Mesenchymal stem cell (in vitro differentiated cells and primary cell): Measurements from ENCODE around the gene APEX1.

Source experiments
- DNase-seq: peaks from one replicate; pipeline ENCODE4 v3.0.0-alpha.2; 2013
- H2AFZ ChIP-seq: one replicate; pipeline ENCODE4 v1.6.1; 2013; ENCODE audit warnings: low read depth, mild to moderate bottlenecking, control low read depth, inconsistent platforms, low read length, moderate library complexity
- H2AK5ac ChIP-seq: 2 replicates; pipeline ENCODE4 v1.6.1; 2013; ENCODE audit warnings: low read length, moderate library complexity, mild to moderate bottlenecking, inconsistent platforms; ENCODE audit not compliant: severe bottlenecking
- H2BK120ac ChIP-seq: one replicate; pipeline ENCODE4 v1.6.1; 2013; ENCODE audit warnings: low read depth, mild to moderate bottlenecking, inconsistent platforms, low read length, moderate library complexity
- H2BK12ac ChIP-seq, 2 experiments: one replicate each; pipeline ENCODE4 v1.6.1; 2013; ENCODE audit warnings: inconsistent platforms in 2 of 2, low read length in 2 of 2, mild to moderate bottlenecking in 2 of 2, moderate library complexity in 2 of 2, control low read depth in 1 of 2
- H2BK15ac ChIP-seq: one replicate; pipeline ENCODE4 v1.6.1; 2013; ENCODE audit warnings: mild to moderate bottlenecking, low read depth, inconsistent platforms; ENCODE audit not compliant: poor library complexity, severe bottlenecking
- H2BK5ac ChIP-seq: 2 replicates; pipeline ENCODE4 v1.6.1; 2013; ENCODE audit warnings: low read depth, mild to moderate bottlenecking, low read length, control low read depth, inconsistent platforms; ENCODE audit not compliant: poor library complexity, severe bottlenecking
- H3K14ac ChIP-seq, 2 experiments: one replicate each; pipeline ENCODE4 v1.6.1; 2013; ENCODE audit warnings: inconsistent platforms in 2 of 2, low read length in 2 of 2, control low read depth in 1 of 2, mild to moderate bottlenecking in 1 of 2, moderate library complexity in 1 of 2
- H3K18ac ChIP-seq, 2 experiments: one replicate each; pipeline ENCODE4 v1.6.1; 2013; ENCODE audit warnings: inconsistent platforms in 2 of 2, low read length in 2 of 2, control low read depth in 1 of 2, low read depth in 1 of 2, mild to moderate bottlenecking in 1 of 2
- H3K23ac ChIP-seq, 2 experiments: one replicate each; pipeline ENCODE4 v1.6.1; 2013; ENCODE audit warnings: inconsistent platforms in 2 of 2, low read length in 2 of 2, mild to moderate bottlenecking in 2 of 2, moderate library complexity in 2 of 2, control low read depth in 1 of 2
- H3K27ac ChIP-seq: 2 replicates; pipeline ENCODE4 v1.5.1; 2013; ENCODE audit warnings: mild to moderate bottlenecking, moderate library complexity, low read length, control low read depth, inconsistent platforms; ENCODE audit not compliant: poor library complexity, severe bottlenecking
- H3K27me3 ChIP-seq, 2 experiments: 2 replicates each; pipeline versions ENCODE4 v1.6.1 to v1.7.0; 2013; ENCODE audit warnings: low read length in 2 of 2, mild to moderate bottlenecking in 2 of 2, moderate library complexity in 2 of 2, control low read depth in 1 of 2, inconsistent platforms in 1 of 2; ENCODE audit not compliant: control insufficient read depth in 1 of 2, insufficient read depth in 1 of 2
- H3K36me3 ChIP-seq, 2 experiments: 2 replicates each; pipeline versions ENCODE4 v1.6.1 to v1.7.0; 2013; ENCODE audit warnings: low read length in 2 of 2, control low read depth in 1 of 2, inconsistent platforms in 1 of 2, low read depth in 1 of 2, mild to moderate bottlenecking in 1 of 2; ENCODE audit not compliant: insufficient read depth in 2 of 2, control insufficient read depth in 1 of 2
- H3K4ac ChIP-seq, 2 experiments: one replicate each; pipeline ENCODE4 v1.6.1; 2013; ENCODE audit warnings: inconsistent platforms in 2 of 2, low read length in 2 of 2, mild to moderate bottlenecking in 2 of 2, moderate library complexity in 2 of 2, control low read depth in 1 of 2, low read depth in 1 of 2
- H3K4me1 ChIP-seq: 2 replicates; pipeline ENCODE4 v1.6.1; 2013; ENCODE audit warnings: low read depth, low read length, control low read depth; ENCODE audit not compliant: control insufficient read depth, insufficient read depth
- H3K4me2 ChIP-seq: 2 replicates; pipeline ENCODE4 v1.6.1; 2013; ENCODE audit warnings: low read length, mild to moderate bottlenecking, inconsistent platforms; ENCODE audit not compliant: poor library complexity, severe bottlenecking
- H3K4me3 ChIP-seq, 2 experiments: 2 replicates each; pipeline versions ENCODE4 v1.5.1 to v1.7.0; 2013; ENCODE audit warnings: low read length in 2 of 2, mild to moderate bottlenecking in 2 of 2, control low read depth in 1 of 2, low read depth in 1 of 2; ENCODE audit not compliant: insufficient read depth in 1 of 2
- H3K79me1 ChIP-seq: replicated peaks from 2 replicates; pipeline ENCODE4 v1.6.1; 2013; ENCODE audit warnings: mild to moderate bottlenecking, control low read depth, low read length, inconsistent platforms; ENCODE audit not compliant: poor library complexity, severe bottlenecking
- H3K9ac ChIP-seq: 2 replicates; pipeline ENCODE4 v1.7.0; 2013; ENCODE audit warnings: mild to moderate bottlenecking, low read length, moderate library complexity
- H3K9me3 ChIP-seq: 2 replicates; pipeline ENCODE4 v1.7.0; 2013; ENCODE audit warnings: mild to moderate bottlenecking, low read length; ENCODE audit not compliant: control insufficient read depth
- H4K8ac ChIP-seq: one replicate; pipeline ENCODE4 v1.6.1; 2013; ENCODE audit warnings: inconsistent platforms, mild to moderate bottlenecking, low read length, moderate library complexity
- H4K91ac ChIP-seq: one replicate; pipeline ENCODE4 v1.6.1; 2013; ENCODE audit warnings: mild to moderate bottlenecking, low read length, inconsistent platforms
- WGBS: methylation state at CpG from one replicate; pipeline ENCODE4 v1.1.7; 2013; ENCODE audit warnings: mixed read lengths; 5-methylcytosine and 5-hydroxymethylcytosine counted together

Gene APEX1

DNA sequence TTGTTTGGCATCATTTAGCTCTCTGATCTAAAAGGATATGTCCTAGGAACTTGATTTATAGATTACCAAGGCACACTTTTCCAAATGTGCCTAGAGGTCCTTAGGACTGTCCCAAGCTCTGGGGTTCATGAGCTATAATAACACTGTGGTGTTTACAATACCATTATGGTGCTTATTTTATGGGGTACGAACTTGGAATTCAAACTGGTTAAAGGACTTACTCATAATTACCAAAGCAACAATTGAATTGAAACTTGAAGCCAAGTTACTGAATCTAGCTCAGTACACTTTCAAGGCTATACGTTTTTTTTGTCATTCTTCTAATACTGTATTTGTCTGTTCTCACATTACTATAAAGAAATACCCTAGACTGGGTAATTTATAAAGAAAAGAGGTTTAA is 32.1 kb upstream of the APEX1 start:
- Histone ChIP-seq H4K91ac (no peak overlapping the region), H2BK5ac (no peak overlapping the region), H2BK12ac (no peak overlapping the region), H3K27me3 (no peaks in the 10 kb centered on the region), H2BK15ac (no peak overlapping the region), H3K79me1 (no peaks in the 10 kb centered on the region), H3K4ac (no peak overlapping the region), H3K27ac (no peak overlapping the region), H2AK5ac (no peak overlapping the region), H3K4me2 (no peak overlapping the region), H3K23ac (no peak overlapping the region), H3K36me3 (no peaks in the 10 kb centered on the region), H3K9ac (no peak overlapping the region), H3K4me3 (no peak overlapping the region), H2AFZ (no peak overlapping the region), H3K18ac (no peak overlapping the region), H3K4me1 (no peaks in the 10 kb centered on the region), H4K8ac (no peak overlapping the region), H3K9me3 (no peaks in the 10 kb centered on the region), H2BK120ac (no peak overlapping the region), H3K14ac (no peak overlapping the region)
- DNase-seq: no peak
- WGBS: no CpG with 5 or more reads among the region's 2 CpGs

- H3K9me3 ChIP-seq: no peaks in the 10 kb centered on the region
- no peak overlapping the region for H2AFZ ChIP-seq
- no peak overlapping the region for H4K8ac ChIP-seq
- no peak overlapping the region for H3K23ac ChIP-seq
- H4K91ac ChIP-seq: no peak overlapping the region
- H3K14ac ChIP-seq: no peak overlapping the region
- 52% methylated on average over 1 of the region's 2 CpGs for WGBS
- no peak overlapping the region for H2BK120ac ChIP-seq
- H3K27me3 ChIP-seq: no peaks in the 10 kb centered on the region
- no peak overlapping the region for H3K4me3 ChIP-seq
- H3K36me3 ChIP-seq: no peaks in the 10 kb centered on the region
- no peaks in the 10 kb centered on the region for H3K79me1 ChIP-seq
- no peak overlapping the region for H2BK5ac ChIP-seq
- H3K9ac ChIP-seq: no peak overlapping the region
- H3K18ac ChIP-seq: no peak overlapping the region
- no peak overlapping the region for H3K4me2 ChIP-seq
- no peak overlapping the region for H2BK12ac ChIP-seq
- DNase-seq: no peak
- no peak overlapping the region for H3K27ac ChIP-seq
- peaks cover 3% of the 10 kb centered on the region for H3K4me1 ChIP-seq
- H2BK15ac ChIP-seq: no peak overlapping the region
- H2AK5ac ChIP-seq: no peak overlapping the region
- H3K4ac ChIP-seq: no peak overlapping the region
These were observed 30.2 kb upstream of the APEX1 start for GRCh38 chr14:20424851-20425250.

DNA sequence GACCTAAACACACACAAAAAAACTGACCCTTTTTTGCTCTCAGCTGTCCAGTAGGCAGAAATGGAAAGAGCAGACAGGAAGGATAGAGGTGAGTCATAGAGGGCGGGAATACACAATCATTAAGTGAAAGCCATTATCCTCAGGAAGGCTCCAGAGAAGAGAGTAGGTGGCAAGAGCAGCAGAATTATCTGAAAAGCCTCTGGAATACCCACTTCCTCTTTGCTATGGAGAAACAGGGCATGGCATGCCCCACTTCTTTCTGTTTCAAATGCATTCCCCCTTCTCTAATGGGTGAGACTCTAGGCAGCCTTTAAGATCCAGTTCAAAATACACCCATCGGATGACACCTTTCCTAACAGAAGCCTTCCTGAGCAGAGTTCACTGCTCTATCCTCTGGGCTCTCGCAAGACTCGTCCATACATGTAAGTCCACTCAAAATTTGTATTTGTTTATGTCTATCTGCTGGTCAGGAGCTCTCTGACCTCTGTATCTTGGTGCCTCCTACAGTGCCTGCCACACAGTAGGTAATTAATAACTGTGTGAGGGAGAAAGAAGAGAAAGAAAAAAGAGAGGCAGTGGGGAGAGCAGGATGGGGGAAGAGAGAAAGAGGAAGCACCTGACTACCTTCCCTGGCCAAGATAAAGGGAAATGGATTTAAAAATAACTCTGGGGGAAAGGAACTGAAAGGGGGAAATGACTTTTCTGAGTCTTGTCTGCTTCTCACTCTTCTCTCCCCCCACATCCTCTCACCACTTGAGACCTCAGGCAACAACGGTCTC is 27.6 kb upstream of the APEX1 start:
- Histone ChIP-seq H3K4ac (peak overlapping the region; percentile 69 to 73), H3K14ac (no peak overlapping the region), H2BK120ac (peak overlapping the region; percentile 9), H3K9me3 (no peaks in the 10 kb centered on the region), H2BK12ac (no peak overlapping the region), H3K27ac (peak overlapping the region; percentile 16), H2AFZ (peak overlapping the region; percentile 47), H3K23ac (no peak overlapping the region), H3K36me3 (no peaks in the 10 kb centered on the region), H2AK5ac (no peak overlapping the region), H3K4me3 (no peak overlapping the region), H4K8ac (peak overlapping the region; percentile 61), H4K91ac (no peak overlapping the region), H3K4me2 (peak overlapping the region; percentile 14), H3K4me1 (peaks cover 3% of the 10 kb centered on the region), H3K9ac (no peak overlapping the region), H2BK5ac (no peak overlapping the region), H3K27me3 (no peaks in the 10 kb centered on the region), H3K18ac (peak overlapping the region; percentile 21 to 56), H2BK15ac (no peak overlapping the region), H3K79me1 (no peaks in the 10 kb centered on the region)
- WGBS: 62% methylated on average over 3 of the region's 5 CpGs
- peak; percentile 76 for DNase-seq

DNA sequence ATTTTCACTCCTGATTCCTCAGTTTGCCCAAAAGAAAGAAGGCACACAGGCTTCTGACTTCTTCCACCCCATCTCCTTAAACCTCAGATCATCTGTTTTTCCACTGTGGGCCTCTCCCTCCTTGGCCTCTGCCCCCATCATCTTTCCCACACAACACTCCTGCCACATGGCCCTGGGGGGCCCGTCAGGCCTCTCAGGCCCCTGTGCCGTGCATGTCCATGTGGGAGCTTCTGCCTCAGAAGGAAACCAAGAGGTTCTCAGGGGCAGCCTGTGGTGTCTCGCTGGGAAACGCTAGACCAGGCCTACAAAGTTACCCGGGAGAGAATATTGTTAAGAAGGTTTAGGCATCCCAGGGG is 27.0 kb upstream of the APEX1 start:
- 89% methylated on average over 2 of the region's 5 CpGs for WGBS
- Histone ChIP-seq H4K91ac (no peak overlapping the region), H3K4me2 (no peak overlapping the region), H3K36me3 (no peaks in the 10 kb centered on the region), H2BK120ac (peak overlapping the region; percentile 11), H2BK15ac (no peak overlapping the region), H3K9me3 (no peaks in the 10 kb centered on the region), H2BK5ac (no peak overlapping the region), H3K27me3 (no peaks in the 10 kb centered on the region), H3K23ac (no peak overlapping the region), H3K4me1 (peaks cover 3% of the 10 kb centered on the region), H3K9ac (no peak overlapping the region), H3K79me1 (no peaks in the 10 kb centered on the region), H3K18ac (peak overlapping the region; percentile 18 to 56), H3K4ac (no peak overlapping the region), H3K14ac (no peak overlapping the region), H2BK12ac (no peak overlapping the region), H2AFZ (peak overlapping the region; percentile 29), H3K27ac (no peak overlapping the region), H4K8ac (no peak overlapping the region), H2AK5ac (no peak overlapping the region), H3K4me3 (no peak overlapping the region)
- no peak for DNase-seq
